MV-4-11 (cell line): ENCODE measurements around the gene ZNF577.

Experiments
- DNase-seq: peaks from one replicate; lab custom pipeline; 2025; lab: John Stamatoyannopoulos, UW

Gene ZNF577

GRCh38 chr19:51861870-51862622 lies 25.7 kb downstream of the ZNF577 start:
- no peak for DNase-seq

GRCh38 chr19:51837145-51837544 lies 50.6 kb downstream of the ZNF577 start:
- no peak for DNase-seq

GRCh38 chr19:51830274-51830673 lies 57.5 kb downstream of the ZNF577 start:
- DNase-seq: peak; percentile 99

GRCh38 chr19:51824281-51825005 lies 63.3 kb downstream of the ZNF577 start:
- DNase-seq: peak; percentile 100

GRCh38 chr19:51822946-51823345 lies 64.8 kb downstream of the ZNF577 start:
- DNase-seq: peak; percentile 14

GRCh38 chr19:51822325-51822724 lies 65.4 kb downstream of the ZNF577 start:
- DNase-seq: peak; percentile 100

GRCh38 chr19:51821921-51822320 lies 65.8 kb downstream of the ZNF577 start:
- no peak for DNase-seq

DNA sequence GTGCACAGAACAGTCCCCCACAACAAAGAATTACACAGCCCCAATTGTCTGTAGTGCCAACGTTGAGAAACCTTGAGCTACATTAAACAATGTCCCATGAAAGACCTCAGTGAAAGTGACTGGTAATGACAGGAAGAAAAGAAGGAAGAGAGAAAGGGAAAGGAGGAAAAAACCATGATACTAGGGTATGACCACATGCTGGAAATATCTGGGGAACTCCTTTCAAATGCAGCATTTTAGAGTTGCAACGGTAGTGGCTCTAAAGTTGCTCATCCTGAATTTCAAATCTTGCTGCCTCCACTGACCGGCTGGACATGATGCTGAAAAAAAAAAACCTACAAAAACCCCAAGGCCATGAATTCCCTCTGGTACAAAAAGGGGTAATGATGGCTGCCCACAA lies 66.3 kb downstream of the ZNF577 start:
- DNase-seq: no peak
